T-cell (primary cell): ENCODE data around the gene FGF1. TPM values are rescaled to one million over a fixed set of nuclear protein-coding genes. Genes with fewer than 3 reads are reported as not detected.

Source experiments
- ATAC-seq, 4 experiments: fragments of 200-7000 bp in 3 of 4; fragments of 150-1000 bp in 1 of 4; cut with Tn5 transposase; replicated peaks in 1 of 4; 1 replicate in 3 of 4; 2 replicates in 1 of 4; pipeline ENCODE4 v1.10.0; 2021; ENCODE audit warnings: moderate library complexity in 3 of 4, mild to moderate bottlenecking in 2 of 4, moderate number of reproducible peaks in 1 of 4
- CTCF ChIA-PET, 2 donors: fragments of 300-600 bp; sonication (Branson Sonifier 250); formaldehyde crosslinking; loops; one replicate each; lab custom pipeline; 2022; ENCODE audit warnings: antibody characterized with exemption in 2 of 2; lab: Charles Lee
- POLR2A ChIA-PET, 2 donors: fragments of 300-600 bp; sonication (Branson Sonifier 250); formaldehyde crosslinking; loops; one replicate each; lab custom pipeline; 2022; ENCODE audit warnings: antibody characterized with exemption in 2 of 2; lab: Charles Lee
- DNase-seq, 35 experiments: peaks; one replicate each; pipeline versions ENCODE4 v3.0.0 to v3.0.0-alpha.2; 2013 to 2023
- H3K27ac ChIP-seq: one replicate; pipeline ENCODE4 v1.5.1; 2013; ENCODE audit warnings: low read length
- H3K27me3 ChIP-seq, 2 experiments: replicated peaks in 1 of 2; 1 replicate in 1 of 2; 2 replicates in 1 of 2; pipeline versions ENCODE4 v1.6.1 to v1.7.0; 2013; ENCODE audit warnings: low read length in 1 of 2, mixed read lengths in 1 of 2; ENCODE audit not compliant: control insufficient read depth in 2 of 2, insufficient read depth in 2 of 2; ENCODE audit errors: extremely low read depth in 1 of 2
- H3K36me3 ChIP-seq, 2 donors: 1 replicate in 1 of 2; 2 replicates in 1 of 2; pipeline versions ENCODE4 v1.6.1 to v1.7.0; 2013; ENCODE audit warnings: low read length in 1 of 2; ENCODE audit not compliant: control insufficient read depth in 2 of 2, insufficient read depth in 1 of 2; ENCODE audit errors: extremely low read depth in 1 of 2
- H3K4me1 ChIP-seq, 2 experiments: 1 replicate in 1 of 2; 2 replicates in 1 of 2; pipeline versions ENCODE4 v1.6.1 to v1.7.0; 2013; ENCODE audit warnings: low read length in 2 of 2, mixed read lengths in 1 of 2; ENCODE audit not compliant: insufficient read depth in 2 of 2, control insufficient read depth in 1 of 2; ENCODE audit errors: extremely low read depth in 1 of 2
- H3K4me3 ChIP-seq, 2 donors: 1 replicate in 1 of 2; 2 replicates in 1 of 2; pipeline versions ENCODE4 v1.5.1 to v1.7.0; 2013; ENCODE audit warnings: mild to moderate bottlenecking in 2 of 2, low read length in 1 of 2, moderate library complexity in 1 of 2; ENCODE audit not compliant: control insufficient read depth in 1 of 2; ENCODE audit errors: extremely low read depth in 1 of 2
- H3K9me3 ChIP-seq: 2 replicates; pipeline ENCODE4 v1.7.0; 2013
- H3K27ac Mint-ChIP-seq, 2 donors: one replicate each; pipeline ENCODE4 v1.8.0; 2020 to 2021; ENCODE audit warnings: mild to moderate bottlenecking in 2 of 2, mixed read lengths in 2 of 2
- H3K27me3 Mint-ChIP-seq, 2 donors: one replicate each; pipeline ENCODE4 v1.8.0; 2021 to 2022; ENCODE audit warnings: mixed read lengths in 2 of 2
- H3K36me3 Mint-ChIP-seq: one replicate; pipeline ENCODE4 v1.8.0; 2021; ENCODE audit warnings: mixed read lengths
- H3K4me1 Mint-ChIP-seq, 3 donors: one replicate each; pipeline ENCODE4 v1.8.0; 2020 to 2022; ENCODE audit warnings: mixed read lengths in 3 of 3, mild to moderate bottlenecking in 1 of 3
- H3K4me3 Mint-ChIP-seq, 3 donors: one replicate each; pipeline ENCODE4 v1.8.0; 2020 to 2022; ENCODE audit warnings: mild to moderate bottlenecking in 3 of 3, mixed read lengths in 3 of 3, moderate library complexity in 3 of 3
- H3K9me3 Mint-ChIP-seq, 3 donors: one replicate each; pipeline ENCODE4 v1.8.0; 2020 to 2022; ENCODE audit warnings: mixed read lengths in 3 of 3
- WGBS: methylation state at CpG from one replicate; pipeline ENCODE4 v1.1.5; 2013; ENCODE audit warnings: missing lambda C conversion rate; ENCODE audit not compliant: insufficient coverage; 5-methylcytosine and 5-hydroxymethylcytosine counted together
- total RNA-seq, 35 experiments: library from RNA in 6 of 35; stranded (reverse) in 6 of 35; fragments of 120-200 nt in 1 of 35; gene quantifications; one replicate each; pipeline versions ENCODE4 v1.2.1 to v1.2.4 and lab custom pipeline; 2013 to 2026

The FGF1 gene
- total RNA-seq, 5 donors from 2014 or later (not counting 1 experiment from before 2014, with no cell fraction given): not detected

GRCh38 chr5:142571371-142571770 is 114.5 kb downstream of the FGF1 start:
- Histone ChIP-seq H3K9me3 (no peaks in the 10 kb centered on the region), H3K4me1 (no peaks in the 10 kb centered on the region), H3K27me3 (no peaks in the 10 kb centered on the region), H3K4me3 (no peak overlapping the region), H3K27ac (no peak overlapping the region), H3K36me3 (no peaks in the 10 kb centered on the region)
- DNase-seq (no peak), ATAC-seq (no peak)
- Mint-ChIP-seq H3K27ac (no peak overlapping the region), H3K4me3 (no peak overlapping the region), H3K4me1 (peaks cover 0 to under 1% (median 0%) of the 10 kb centered on the region in 3 donors), H3K9me3 (no peaks in the 10 kb centered on the region), H3K36me3 (no peaks in the 10 kb centered on the region), H3K27me3 (no peaks in the 10 kb centered on the region)
- POLR2A ChIA-PET: no interaction called here
- 82% methylated on average over 4 of the region's 5 CpGs for WGBS
- CTCF ChIA-PET: no interaction called here

- ChIA-PET POLR2A (no interaction called here), CTCF (interaction anchor here in 1 of 2 donors (1.1 kb wide), 1 partner anchor 21 kb away, joined by 3 read pairs; no protein-coding TSS in a partner anchor)
- Mint-ChIP-seq H3K27ac (no peak overlapping the region), H3K36me3 (no peaks in the 10 kb centered on the region), H3K4me3 (no peak overlapping the region), H3K27me3 (no peaks in the 10 kb centered on the region), H3K9me3 (no peaks in the 10 kb centered on the region), H3K4me1 (no peaks in the 10 kb centered on the region)
- Histone ChIP-seq H3K27ac (no peak overlapping the region), H3K27me3 (no peaks in the 10 kb centered on the region), H3K4me3 (no peak overlapping the region), H3K9me3 (no peaks in the 10 kb centered on the region), H3K36me3 (no peaks in the 10 kb centered on the region), H3K4me1 (no peaks in the 10 kb centered on the region)
- WGBS: 73% methylated on average over 5 of the region's 6 CpGs
- DNase-seq (no peak), ATAC-seq (no peak)
Measured at GRCh38 chr5:142569905-142570304, 116.0 kb downstream of the FGF1 start.

- ChIA-PET POLR2A (no interaction called here), CTCF (no interaction called here)
- H3K4me3 Mint-ChIP-seq: no peak overlapping the region
- Histone ChIP-seq H3K4me1 (no peaks in the 10 kb centered on the region), H3K36me3 (no peaks in the 10 kb centered on the region), H3K9me3 (no peaks in the 10 kb centered on the region), H3K27ac (no peak overlapping the region), H3K27me3 (no peaks in the 10 kb centered on the region), H3K4me3 (no peak overlapping the region)
- no peak overlapping the region for H3K27ac Mint-ChIP-seq
- 67% methylated on average over 1 of the region's 3 CpGs for WGBS
- ATAC-seq (no peak), DNase-seq (no peak)
- H3K27me3 Mint-ChIP-seq: no peaks in the 10 kb centered on the region
- no peaks in the 10 kb centered on the region for H3K36me3 Mint-ChIP-seq
- no peaks in the 10 kb centered on the region for H3K4me1 Mint-ChIP-seq
- H3K9me3 Mint-ChIP-seq: no peaks in the 10 kb centered on the region
Measured at GRCh38 chr5:142568996-142569335, 116.9 kb downstream of the FGF1 start.

GRCh38 chr5:142568283-142568995 is 117.5 kb downstream of the FGF1 start:
- H3K4me1 ChIP-seq: no peaks in the 10 kb centered on the region
- H3K27ac ChIP-seq: no peak overlapping the region
- Mint-ChIP-seq H3K4me1 (no peaks in the 10 kb centered on the region), H3K36me3 (no peaks in the 10 kb centered on the region), H3K27ac (no peak overlapping the region), H3K27me3 (no peaks in the 10 kb centered on the region), H3K4me3 (no peak overlapping the region), H3K9me3 (no peaks in the 10 kb centered on the region)
- DNase-seq (no peak), ATAC-seq (no peak)
- 73% methylated on average over 7 of the region's 10 CpGs for WGBS
- POLR2A ChIA-PET: no interaction called here
- H3K4me3 ChIP-seq: no peak overlapping the region
- no peaks in the 10 kb centered on the region for H3K36me3 ChIP-seq
- H3K27me3 ChIP-seq: no peaks in the 10 kb centered on the region
- CTCF ChIA-PET: no interaction called here
- no peaks in the 10 kb centered on the region for H3K9me3 ChIP-seq

- ATAC-seq (no peak), DNase-seq (no peak)
- ChIA-PET POLR2A (interaction anchor here in 1 of 2 donors (0.6 kb wide), 1 partner anchor 181 kb away, joined by 4 read pairs; no protein-coding TSS in a partner anchor), CTCF (no interaction called here)
- Mint-ChIP-seq H3K9me3 (no peaks in the 10 kb centered on the region), H3K36me3 (no peaks in the 10 kb centered on the region), H3K4me1 (no peaks in the 10 kb centered on the region), H3K27ac (no peak overlapping the region), H3K4me3 (no peak overlapping the region), H3K27me3 (peaks cover 0 to 11% of the 10 kb centered on the region in 2 donors)
- 93% methylated on average over 3 of the region's 7 CpGs for WGBS
- H3K4me3 ChIP-seq: no peak overlapping the region
- peaks cover 0 to 2% of the 10 kb centered on the region in 2 experiments for H3K27me3 ChIP-seq
- H3K36me3 ChIP-seq: no peaks in the 10 kb centered on the region
- H3K27ac ChIP-seq: no peak overlapping the region
- H3K9me3 ChIP-seq: no peaks in the 10 kb centered on the region
- no peaks in the 10 kb centered on the region for H3K4me1 ChIP-seq
Measured at GRCh38 chr5:142561486-142562097, 124.3 kb downstream of the FGF1 start.

- CTCF ChIA-PET: interaction anchor here in 1 of 2 donors (0.6 kb wide), 1 partner anchor 1835 kb away, joined by 4 read pairs; no protein-coding TSS in a partner anchor
- Mint-ChIP-seq H3K4me1 (no peaks in the 10 kb centered on the region), H3K27ac (no peak overlapping the region), H3K36me3 (no peaks in the 10 kb centered on the region), H3K27me3 (peaks cover 0 to 13% of the 10 kb centered on the region in 2 donors), H3K4me3 (no peak overlapping the region), H3K9me3 (no peaks in the 10 kb centered on the region)
- Histone ChIP-seq H3K36me3 (no peaks in the 10 kb centered on the region), H3K27me3 (peaks cover 0 to 2% of the 10 kb centered on the region in 2 experiments), H3K4me1 (no peaks in the 10 kb centered on the region), H3K27ac (no peak overlapping the region), H3K9me3 (no peaks in the 10 kb centered on the region), H3K4me3 (no peak overlapping the region)
- ATAC-seq (no peak), DNase-seq (no peak)
- POLR2A ChIA-PET: no interaction called here
- WGBS: 100% methylated on average over 1 of the region's 2 CpGs
Measured at GRCh38 chr5:142561029-142561428, 124.9 kb downstream of the FGF1 start.
